Ovary (tissue), 9 donors: ENCODE results near the gene C6orf118. TPM values are rescaled to one million over a fixed set of nuclear protein-coding genes. Genes with fewer than 3 reads are reported as not detected.

Experiments
- DNase-seq, 5 donors: peaks; one replicate each; pipeline ENCODE4 v3.0.0-alpha.2; 2019 to 2020
- H3K27ac ChIP-seq, 2 donors: fragments of 200-600 bp; one replicate each; pipeline versions ENCODE4 v1.5.1 to v1.8.0; 2019 to 2022
- H3K27me3 ChIP-seq: fragments of 200-600 bp; one replicate; pipeline ENCODE4 v1.8.0; 2022
- H3K36me3 ChIP-seq: fragments of 200-600 bp; sonication (generic); one replicate; pipeline ENCODE4 v1.5.1; 2019
- H3K4me1 ChIP-seq: one replicate; pipeline ENCODE4 v1.8.1; 2013; ENCODE audit warnings: mild to moderate bottlenecking, moderate library complexity; ENCODE audit not compliant: insufficient read depth
- H3K4me3 ChIP-seq: fragments of 200-600 bp; sonication (generic); one replicate; pipeline ENCODE4 v1.5.1; 2017
- H3K9me3 ChIP-seq, 2 donors: fragments of 200-600 bp in 1 of 2; sonication (generic) in 1 of 2; one replicate each; pipeline versions ENCODE4 v1.5.1 to v1.8.1; 2013 to 2019; ENCODE audit warnings: mild to moderate bottlenecking in 1 of 2, moderate library complexity in 1 of 2
- EP300 ChIP-seq: sonication (generic); formaldehyde crosslinking; IDR thresholded peaks from one replicate; pipeline ENCODE4 v1.6.1; 2017; ENCODE audit warnings: antibody characterized with exemption
- POLR2A ChIP-seq: fragments of 450-650 bp; IDR thresholded peaks from one replicate; pipeline ENCODE4 v1.6.1; 2017; ENCODE audit warnings: antibody characterized with exemption, mild to moderate bottlenecking, moderate library complexity
- WGBS, 3 donors: extraction: QIAGEN DNeasy Blood & Tissue Kit in 1 of 3; methylation state at CpG; one replicate each; pipeline versions ENCODE4 v1.1.5 to v1.1.7; 2013 to 2017; 5-methylcytosine and 5-hydroxymethylcytosine counted together
- intact Hi-C, 4 donors: fragments of 100-400 bp; cut with DNase I; formaldehyde crosslinking; loops; one replicate each; pipeline versions ENCODE4 v1.11.0 to v1.15.1; 2022 to 2023
- polyA plus RNA-seq, 2 donors: library from polyadenylated mRNA; stranded (reverse); fragments of 200-250 nt in 1 of 2; fragments of 350-450 nt in 1 of 2; fragmentation: Illumina TruSeq in 1 of 2; extraction: RNeasy Lipid Tissue Mini Kit (QIAGEN cat#74804) in 1 of 2; gene quantifications; one replicate each; pipeline ENCODE4 v1.2.3, GENCODE V29; 2013 to 2014
- total RNA-seq, 7 donors: library from RNA; depleted of rRNA in 2 of 7; stranded (reverse); fragments of >200 nt in 2 of 7; fragmentation: NEBNext Ultra II Directional in 3 of 7; extraction: Animal tissue kit (Norgen Biotek cat#: 25700) in 3 of 7; gene quantifications; one replicate each; pipeline versions ENCODE4 v1.1.0 to v1.2.4, GENCODE V29; 2016 to 2023
- TF ChIP-seq, protein P1 (sequence below), 3 donors: fragments of 450-650 bp in 2 of 3; fragments of 200-600 bp in 1 of 3; IDR thresholded peaks; one replicate each; pipeline versions ENCODE4 v1.5.1 to v1.8.0; 2016 to 2022; ENCODE audit warnings: antibody characterized with exemption in 3 of 3, mild to moderate bottlenecking in 1 of 3
- donor health status: DM: no; HTN: no; CAD: no; lungs with moderate emphysema.
- donor health status: DM: no; HTN: no; CAD: no.
- donor health status: Bipolar disorder and iron deficiency.
- donor health status: DM: yes; HTN: yes; CAD: no.
- donor health status: DM: no; HTN: no; CAD: no.
- donor health status: DM: yes; HTN: yes; CAD: no.

C6orf118 gene
- total and polyA plus RNA-seq, 9 donors: 0.06 to 28.6 (median 1.1) TPM; not detected in 3

DNA sequence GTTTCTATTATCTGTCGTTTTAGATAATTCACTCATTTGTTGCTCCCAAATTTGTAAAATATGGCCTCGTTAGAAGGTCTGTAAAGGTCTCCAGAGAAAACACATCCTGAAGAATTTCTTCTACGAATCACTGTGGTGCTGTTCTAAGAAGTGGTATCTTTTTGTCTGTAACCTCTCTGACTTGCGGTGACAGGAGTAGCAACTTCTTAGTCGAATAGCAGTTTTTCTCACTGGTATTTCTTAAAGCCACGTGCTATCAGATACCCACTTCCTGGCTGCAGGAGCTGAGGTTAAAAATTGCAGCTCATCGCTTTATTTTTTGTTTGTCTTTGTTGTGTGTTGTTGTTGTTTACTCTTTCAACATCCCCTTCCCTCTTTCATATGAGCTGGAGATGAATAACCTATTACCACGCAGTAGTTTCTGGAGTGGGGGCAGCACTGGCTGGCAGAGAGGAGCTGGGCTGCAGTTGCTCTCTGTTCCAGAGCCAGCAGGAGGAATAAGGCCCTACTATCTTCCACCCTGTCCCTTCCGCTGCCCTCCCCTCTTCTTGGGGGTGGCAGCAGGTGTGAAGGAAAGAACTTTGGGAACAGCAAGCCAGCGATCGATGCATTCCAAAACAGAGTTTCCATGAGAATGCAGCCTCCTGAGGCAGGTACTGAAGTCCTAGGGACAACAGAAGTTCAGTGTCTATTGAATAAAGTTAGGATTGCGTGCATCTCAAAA is 64.7 kb downstream of the C6orf118 start:
- Histone ChIP-seq H3K27me3 (no peaks in the 10 kb centered on the region), H3K4me3 (no peak overlapping the region), H3K36me3 (no peaks in the 10 kb centered on the region), H3K4me1 (no peaks in the 10 kb centered on the region), H3K27ac (no peak overlapping the region), H3K9me3 (no peaks in the 10 kb centered on the region)
- DNase-seq: no peak
- intact Hi-C loops: no loop called here
- TF ChIP-seq, protein P1, sequence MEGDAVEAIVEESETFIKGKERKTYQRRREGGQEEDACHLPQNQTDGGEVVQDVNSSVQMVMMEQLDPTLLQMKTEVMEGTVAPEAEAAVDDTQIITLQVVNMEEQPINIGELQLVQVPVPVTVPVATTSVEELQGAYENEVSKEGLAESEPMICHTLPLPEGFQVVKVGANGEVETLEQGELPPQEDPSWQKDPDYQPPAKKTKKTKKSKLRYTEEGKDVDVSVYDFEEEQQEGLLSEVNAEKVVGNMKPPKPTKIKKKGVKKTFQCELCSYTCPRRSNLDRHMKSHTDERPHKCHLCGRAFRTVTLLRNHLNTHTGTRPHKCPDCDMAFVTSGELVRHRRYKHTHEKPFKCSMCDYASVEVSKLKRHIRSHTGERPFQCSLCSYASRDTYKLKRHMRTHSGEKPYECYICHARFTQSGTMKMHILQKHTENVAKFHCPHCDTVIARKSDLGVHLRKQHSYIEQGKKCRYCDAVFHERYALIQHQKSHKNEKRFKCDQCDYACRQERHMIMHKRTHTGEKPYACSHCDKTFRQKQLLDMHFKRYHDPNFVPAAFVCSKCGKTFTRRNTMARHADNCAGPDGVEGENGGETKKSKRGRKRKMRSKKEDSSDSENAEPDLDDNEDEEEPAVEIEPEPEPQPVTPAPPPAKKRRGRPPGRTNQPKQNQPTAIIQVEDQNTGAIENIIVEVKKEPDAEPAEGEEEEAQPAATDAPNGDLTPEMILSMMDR (IDR thresholded peaks at IDR 0.05): no peak
- no peak for TF ChIP-seq POLR2A
- no peak for TF ChIP-seq EP300
- 61 to 67% (median 62%) methylated on average over 12 of the region's 12 CpGs for WGBS, 3 donors

DNA sequence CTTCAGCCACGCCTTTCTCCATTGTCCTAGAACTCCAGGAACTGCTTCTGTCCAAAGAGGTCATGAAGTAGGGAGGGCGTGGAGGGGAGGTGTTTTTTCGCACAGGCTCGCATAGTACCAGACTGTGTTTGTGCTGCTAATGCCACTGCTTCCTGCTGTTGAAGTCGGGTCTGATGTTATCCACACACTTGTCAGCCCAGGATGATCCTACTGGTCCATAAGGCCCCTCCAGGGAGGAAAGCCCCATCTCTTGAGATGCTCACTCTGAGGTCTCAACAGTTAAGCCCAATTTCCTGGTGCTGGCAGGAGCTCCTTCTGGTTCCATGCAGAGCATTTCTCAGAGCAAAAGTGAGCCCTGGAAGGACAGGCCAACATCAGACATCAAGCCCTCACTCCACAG is 65.6 kb downstream of the C6orf118 start:
- WGBS, 3 donors: 85 to 94% (median 92%) methylated on average over 5 of the region's 5 CpGs
- H3K27ac ChIP-seq: no peak overlapping the region
- TF ChIP-seq POLR2A (no peak), EP300 (no peak)
- TF ChIP-seq, protein P1 (IDR thresholded peaks at IDR 0.05): no peak
- H3K4me1 ChIP-seq: no peaks in the 10 kb centered on the region
- H3K36me3 ChIP-seq: no peaks in the 10 kb centered on the region
- H3K9me3 ChIP-seq: no peaks in the 10 kb centered on the region
- DNase-seq: no peak
- intact Hi-C loops: no loop called here
- H3K4me3 ChIP-seq: no peak overlapping the region
- H3K27me3 ChIP-seq: no peaks in the 10 kb centered on the region

DNA sequence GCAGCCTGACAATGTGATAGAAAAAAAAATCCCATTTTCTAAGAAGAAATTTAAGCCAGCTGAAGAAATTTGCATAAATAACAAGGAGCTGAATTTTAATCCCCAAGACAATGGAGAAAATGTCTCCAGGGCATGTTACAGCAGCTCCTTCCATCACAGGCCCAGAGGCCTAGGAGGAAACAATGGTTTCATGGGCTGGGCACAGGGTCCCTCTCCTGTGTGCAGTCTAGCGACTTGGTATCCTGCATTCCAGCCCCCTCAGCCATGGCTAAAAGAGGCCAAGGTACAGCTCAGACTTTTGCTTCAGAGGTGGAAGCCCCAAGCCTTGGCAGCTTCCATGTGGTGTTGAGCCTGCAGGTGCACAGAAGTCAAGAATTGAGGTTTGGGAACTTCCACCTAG is 73.1 kb downstream of the C6orf118 start:
- 74 to 95% (median 86%) methylated on average over 1 of the region's 1 CpG for WGBS, 3 donors
- no peak overlapping the region for H3K4me3 ChIP-seq
- H3K9me3 ChIP-seq: no peaks in the 10 kb centered on the region
- DNase-seq: no peak
- H3K27ac ChIP-seq: no peak overlapping the region
- no peaks in the 10 kb centered on the region for H3K4me1 ChIP-seq
- no peaks in the 10 kb centered on the region for H3K36me3 ChIP-seq
- no peaks in the 10 kb centered on the region for H3K27me3 ChIP-seq
- intact Hi-C loops: no loop called here
- no peak for TF ChIP-seq POLR2A
- TF ChIP-seq EP300: no peak
- TF ChIP-seq, protein P1 (IDR thresholded peaks at IDR 0.05): no peak

DNA sequence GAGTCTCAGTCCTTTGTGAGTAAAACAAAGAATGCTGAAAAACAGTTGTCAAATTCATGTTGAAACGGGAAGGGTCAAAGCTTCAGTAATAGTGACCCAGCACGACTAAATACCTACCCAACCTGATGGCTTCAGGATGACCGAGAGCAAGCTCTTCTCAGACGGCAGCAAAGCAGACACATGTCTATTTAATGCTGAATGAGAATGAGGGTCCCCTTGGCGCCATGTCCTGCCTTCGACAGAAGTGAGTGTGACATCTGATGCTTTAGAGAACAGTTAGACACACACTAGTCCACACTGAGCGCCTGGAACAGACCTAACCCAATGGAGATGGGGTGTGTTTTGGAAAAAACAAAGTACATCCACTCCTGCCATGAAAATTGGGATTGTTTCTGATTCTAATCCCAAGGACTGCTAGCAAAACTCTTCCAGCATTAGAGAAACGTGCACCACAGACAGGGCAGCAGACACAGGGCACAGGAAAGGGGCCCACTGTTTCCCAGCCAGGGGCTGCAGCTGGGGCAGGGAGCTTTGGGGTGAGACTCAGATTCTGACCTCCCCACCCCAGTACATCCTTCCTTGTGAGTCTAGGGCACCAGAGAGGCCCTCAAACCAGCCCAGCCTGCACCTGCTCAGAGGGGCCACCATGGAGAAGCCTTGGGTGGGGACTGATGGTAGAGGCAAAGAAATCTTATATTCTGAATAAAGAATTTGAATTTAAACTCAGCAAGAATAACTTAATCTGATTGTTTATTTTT is 76.5 kb downstream of the C6orf118 start:
- Histone ChIP-seq H3K4me3 (no peak overlapping the region), H3K36me3 (no peaks in the 10 kb centered on the region), H3K9me3 (no peaks in the 10 kb centered on the region), H3K27me3 (no peaks in the 10 kb centered on the region), H3K27ac (no peak overlapping the region), H3K4me1 (no peaks in the 10 kb centered on the region)
- 67 to 69% (median 68%) methylated on average over 8 of the region's 8 CpGs for WGBS, 3 donors
- DNase-seq: no peak
- intact Hi-C loops: no loop called here
- TF ChIP-seq EP300 (no peak), POLR2A (no peak)
- TF ChIP-seq, protein P1 (IDR thresholded peaks at IDR 0.05): no peak
